ENCODE measurements around the gene PTPRN2.
A peak's percentile ranks its signal among the peaks of the same experiment; 100 is the strongest.

PTPRN2 gene

GRCh38 chr7:158576050-158576762 lies 11.4 kb downstream of the PTPRN2 start:
- DNase-seq, result no peak

GRCh38 chr7:158574308-158575036 lies 13.2 kb downstream of the PTPRN2 start:
- DNase-seq, result no peak

GRCh38 chr7:158573310-158573709 lies 14.3 kb downstream of the PTPRN2 start:
- no peak for DNase-seq

- DNase-seq, result no peak
Measured at GRCh38 chr7:158572000-158572828, 15.4 kb downstream of the PTPRN2 start.

- no peak for DNase-seq
Measured at GRCh38 chr7:158570449-158571170, 17.0 kb downstream of the PTPRN2 start.

GRCh38 chr7:158569858-158570323 lies 17.7 kb downstream of the PTPRN2 start:
- DNase-seq, result no peak

- no peak for DNase-seq
Measured at GRCh38 chr7:158568974-158569857, 18.4 kb downstream of the PTPRN2 start.

- no peak for DNase-seq
Measured at GRCh38 chr7:158567153-158567603, 20.4 kb downstream of the PTPRN2 start.

GRCh38 chr7:158564663-158565035 lies 23.0 kb downstream of the PTPRN2 start:
- no peak for DNase-seq

- DNase-seq, result no peak
Measured at GRCh38 chr7:158563911-158564662, 23.5 kb downstream of the PTPRN2 start.

GRCh38 chr7:158563051-158563450 lies 24.6 kb downstream of the PTPRN2 start:
- DNase-seq, result no peak

- DNase-seq, result peak; percentile 88
Measured at GRCh38 chr7:158562517-158562916, 25.1 kb downstream of the PTPRN2 start.

GRCh38 chr7:158561659-158562058 lies 26.0 kb downstream of the PTPRN2 start:
- no peak for DNase-seq

GRCh38 chr7:158560386-158560785 lies 27.2 kb downstream of the PTPRN2 start:
- DNase-seq, result no peak

- DNase-seq, result no peak
Measured at GRCh38 chr7:158559356-158559755, 28.3 kb downstream of the PTPRN2 start.

GRCh38 chr7:158558816-158559215 lies 28.8 kb downstream of the PTPRN2 start:
- DNase-seq, result no peak

- DNase-seq, result no peak
Measured at GRCh38 chr7:158557441-158557755, 30.2 kb downstream of the PTPRN2 start.

GRCh38 chr7:158556721-158557440 lies 30.7 kb downstream of the PTPRN2 start:
- no peak for DNase-seq

- no peak for DNase-seq
Measured at GRCh38 chr7:158555034-158555520, 32.5 kb downstream of the PTPRN2 start.

- DNase-seq, result no peak
Measured at GRCh38 chr7:158550886-158551452, 36.7 kb downstream of the PTPRN2 start.
